GM12878 (cell line): ENCODE data around the gene LAMC3. TPM values are rescaled to one million over a fixed set of nuclear protein-coding genes. Genes with fewer than 3 reads are reported as not detected.

Source experiments
- ATAC-seq: fragments of 200-7000 bp; cut with Tn5 transposase; 3 replicates; pipeline ENCODE4 v1.9.1; 2020; ENCODE audit warnings: mild to moderate bottlenecking, moderate library complexity
- BruUV-seq: library from RNA; stranded (reverse); fragments of 400-500 nt; replicated peaks from 2 replicates; lab custom pipeline; 2021; lab: Mats Ljungman, UMichigan
- CTCF ChIA-PET: fragments of 300-600 bp; sonication (Branson Sonifier 250); formaldehyde crosslinking; extraction: SDS; loops from one replicate; lab custom pipeline; 2021; ENCODE audit warnings: inconsistent platforms; lab: Yijun Ruan, JAX
- POLR2A ChIA-PET: fragments of 350-600 bp; formaldehyde crosslinking; extraction: SDS; loops from one replicate; lab custom pipeline; 2021; ENCODE audit warnings: inconsistent platforms; lab: Charles Lee
- RAD21 ChIA-PET: fragments of 300-600 bp; sonication (Branson Sonifier 250); formaldehyde crosslinking; loops from one replicate; lab custom pipeline; 2023; ENCODE audit warnings: antibody characterized with exemption; ENCODE audit not compliant: unreplicated experiment; lab: Charles Lee
- SMC1A ChIA-PET: fragments of 300-600 bp; sonication (Branson Sonifier 250); formaldehyde crosslinking; loops from one replicate; lab custom pipeline; 2023; ENCODE audit not compliant: unreplicated experiment, uncharacterized antibody; lab: Charles Lee
- DNase-seq: peaks from one replicate; pipeline ENCODE4 v3.0.0-alpha.2; 2011; ENCODE audit warnings: low read depth, low spot score
- FAIRE-seq: peaks from 3 replicates; lab custom pipeline; 2011; peaks lifted over from hg19 to GRCh38; lab: Jason Lieb, UNC
- H2AFZ ChIP-seq: 2 replicates; pipeline ENCODE4 v1.6.0; 2011; ENCODE audit warnings: low read depth, low read length, control low read depth; ENCODE audit not compliant: control insufficient read depth
- H3K27ac ChIP-seq: 2 replicates; pipeline ENCODE4 v1.5.1; 2011; ENCODE audit warnings: control low read depth; ENCODE audit not compliant: control insufficient read depth, insufficient read depth
- H3K27me3 ChIP-seq, 2 experiments: replicated peaks in 1 of 2; 2 replicates each; pipeline versions ENCODE4 v1.6.0 to v1.6.1; 2011; ENCODE audit warnings: low read length in 1 of 2; ENCODE audit not compliant: control insufficient read depth in 2 of 2, insufficient read depth in 2 of 2
- H3K36me3 ChIP-seq, 2 experiments: 2 replicates each; pipeline ENCODE4 v1.5.1; 2011; ENCODE audit warnings: low read length in 1 of 2; ENCODE audit not compliant: control insufficient read depth in 2 of 2, insufficient read depth in 2 of 2
- H3K4me1 ChIP-seq: 2 replicates; pipeline ENCODE4 v1.6.1; 2011; ENCODE audit warnings: mild to moderate bottlenecking, low read length, moderate library complexity, mixed read lengths; ENCODE audit not compliant: control insufficient read depth, insufficient read depth
- H3K4me2 ChIP-seq: 2 replicates; pipeline ENCODE4 v1.6.0; 2011; ENCODE audit warnings: control low read depth; ENCODE audit not compliant: control insufficient read depth, insufficient read depth
- H3K4me3 ChIP-seq: fragments of 200-600 bp; sonication (generic); 2 replicates; pipeline ENCODE4 v1.5.1; 2016
- H3K79me2 ChIP-seq: 2 replicates; pipeline ENCODE4 v1.6.0; 2011; ENCODE audit warnings: low read length; ENCODE audit not compliant: control insufficient read depth, insufficient read depth
- H3K9ac ChIP-seq: 2 replicates; pipeline ENCODE4 v1.8.0; 2011; ENCODE audit warnings: low read length, control low read depth, mixed read lengths; ENCODE audit not compliant: control insufficient read depth, insufficient read depth
- H3K9me3 ChIP-seq: replicated peaks from 3 replicates; pipeline ENCODE4 v1.5.1; 2011; ENCODE audit warnings: mild to moderate bottlenecking, low read length; ENCODE audit not compliant: control insufficient read depth, insufficient read depth
- H4K20me1 ChIP-seq: 2 replicates; pipeline ENCODE4 v1.6.0; 2011; ENCODE audit not compliant: control insufficient read depth, insufficient read depth
- CREB1 ChIP-seq: IDR thresholded peaks from 2 replicates; pipeline ENCODE4 v1.6.1; 2012; ENCODE audit warnings: low read depth, mild to moderate bottlenecking, inconsistent platforms
- CUX1 ChIP-seq: IDR thresholded peaks from 2 replicates; pipeline ENCODE4 v1.6.1; 2012; ENCODE audit warnings: improper control_type of control experiment, low read depth, low read length; ENCODE audit not compliant: insufficient replicate concordance
- DPF2 ChIP-seq: fragments of 450-650 bp; IDR thresholded peaks from 2 replicates; pipeline ENCODE4 v1.6.1; 2017; ENCODE audit warnings: mild to moderate bottlenecking
- FOS ChIP-seq: IDR thresholded peaks from 3 replicates; pipeline ENCODE4 v1.6.1; 2011; ENCODE audit warnings: borderline replicate concordance; ENCODE audit not compliant: insufficient read length; ENCODE audit errors: extremely low read depth
- HDAC6 ChIP-seq: fragments of 200-600 bp; sonication (generic); IDR thresholded peaks from one replicate; pipeline ENCODE4 v1.8.0; 2017; ENCODE audit warnings: antibody characterized with exemption; ENCODE audit not compliant: unreplicated experiment
- KDM1A ChIP-seq: fragments of 200-600 bp; sonication (generic); IDR thresholded peaks from 2 replicates; pipeline ENCODE4 v1.6.1; 2016; ENCODE audit warnings: borderline replicate concordance
- NKRF ChIP-seq: fragments of 450-650 bp; conservative IDR thresholded peaks from 2 replicates; pipeline ENCODE4 v1.6.1; 2017; ENCODE audit warnings: mild to moderate bottlenecking, moderate library complexity
- TAF1 ChIP-seq: IDR thresholded peaks from 2 replicates; pipeline ENCODE4 v1.6.1; 2011; ENCODE audit warnings: mild to moderate bottlenecking, low read depth, low read length, borderline replicate concordance
- TCF12 ChIP-seq: IDR thresholded peaks from 2 replicates; pipeline ENCODE4 v1.6.1; 2011; ENCODE audit warnings: low read depth, mild to moderate bottlenecking, low read length
- WRNIP1 ChIP-seq: IDR thresholded peaks from 2 replicates; pipeline ENCODE4 v1.6.1; 2011; ENCODE audit warnings: low read depth, low read length, improper control_type of control experiment, borderline replicate concordance
- YY1 ChIP-seq: IDR thresholded peaks from 2 replicates; pipeline ENCODE4 v1.6.1; 2011; ENCODE audit warnings: low read depth, mild to moderate bottlenecking, low read length
- ZBTB11 ChIP-seq: fragments of 450-650 bp; formaldehyde crosslinking; IDR thresholded peaks from 2 replicates; pipeline ENCODE4 v1.5.0; 2022; ENCODE audit warnings: mild to moderate bottlenecking, missing genetic modification characterization
- WGBS: methylation state at CpG from one replicate; pipeline ENCODE4 v1.1.6; 2016; ENCODE audit warnings: low lambda C conversion rate; ENCODE audit not compliant: insufficient replicate concordance, insufficient coverage; ENCODE audit errors: missing lambda C conversion rate; 5-methylcytosine and 5-hydroxymethylcytosine counted together
- in situ Hi-C: fragments of 300-500 bp; cut with MboI; formaldehyde crosslinking; loops from 9 replicates; pipeline ENCODE4 v1.14.3; 2018; ENCODE audit warnings: mixed read lengths
- intact Hi-C: fragments of 100-400 bp; cut with micrococcal nuclease; formaldehyde crosslinking; loops from one replicate; pipeline ENCODE4 v1.14.2; 2022; ENCODE audit not compliant: unreplicated experiment
- polyA plus RNA-seq, 11 experiments: library from polyadenylated mRNA; depleted of rRNA in 4 of 11; unstranded in 6 of 11; stranded (reverse) in 5 of 11; fragments of >200 nt; fragmentation: Nextera tagmentation in 4 of 11; fragmentation: Illumina TruSeq in 1 of 11; extraction: Ambion mirVana in 4 of 11; extraction: Trizol in 1 of 11; gene quantifications; 1 replicate in 1 of 11; 2 replicates in 10 of 11; pipeline versions ENCODE4 v1.2.1 to v1.2.3, GENCODE V29; 2011 to 2016; ENCODE audit warnings: inconsistent platforms in 2 of 11, missing spikeins in 2 of 11, low read depth in 1 of 11
- total RNA-seq, 4 experiments: library from RNA; depleted of rRNA in 3 of 4; stranded (reverse); fragments of >200 nt in 3 of 4; fragmentation: Illumina TruSeq in 1 of 4; extraction: Trizol in 1 of 4; gene quantifications; 2 replicates each; pipeline versions ENCODE4 v1.2.1 to v1.2.3, GENCODE V29; 2013 to 2021

The LAMC3 gene
- total and polyA plus RNA-seq, 10 of the 15 experiments (the other 5 are each of a cell fraction or from before 2014, with no cell fraction given), result under 0.01 to 0.08 TPM; not detected in 8

DNA sequence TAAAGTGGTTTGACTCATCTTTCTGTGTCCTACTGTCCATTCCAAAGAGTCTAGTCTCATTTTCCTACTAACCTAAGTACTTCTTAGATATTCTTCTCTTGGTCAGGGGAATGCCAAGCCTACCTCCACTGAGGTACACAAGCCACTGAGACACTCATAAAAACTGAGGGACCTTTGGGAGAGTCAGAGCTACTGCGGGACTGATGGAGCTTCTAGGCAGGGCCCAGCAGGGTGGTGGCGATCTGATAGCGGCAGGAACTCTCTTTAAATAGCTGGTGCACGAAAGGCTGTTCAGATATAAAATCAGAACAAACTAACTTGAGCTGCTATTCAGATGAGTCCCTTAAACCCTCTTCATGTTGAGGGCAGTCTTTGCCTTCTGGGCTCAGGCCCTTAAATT is 131.1 kb downstream of the LAMC3 start:
- Histone ChIP-seq H3K4me3 (no peak overlapping the region), H3K36me3 (peaks cover 18 to 25% of the 10 kb centered on the region in 2 experiments), H4K20me1 (no peaks in the 10 kb centered on the region), H3K27me3 (no peaks in the 10 kb centered on the region), H3K79me2 (no peaks in the 10 kb centered on the region), H3K9me3 (no peaks in the 10 kb centered on the region), H3K9ac (no peak overlapping the region), H2AFZ (no peak overlapping the region), H3K4me1 (no peaks in the 10 kb centered on the region), H3K4me2 (no peak overlapping the region), H3K27ac (no peak overlapping the region)
- ATAC-seq (no peak), DNase-seq (no peak), FAIRE-seq (no peak)
- in situ Hi-C loops (no loop called here), intact Hi-C loops (no loop called here)
- CTCF ChIA-PET, result interaction anchor here (1.8 kb wide), 1 partner anchor 37 kb away, joined by 3 read pairs; no protein-coding TSS in a partner anchor
- SMC1A ChIA-PET, result no interaction called here
- BruUV-seq, result no TSS peak
- WGBS, result 96% methylated on average over 4 of the region's 4 CpGs
- TF ChIP-seq NKRF (no peak), CREB1 (no peak), ZBTB11 (CRISPR knock-in tag) (no peak), DPF2 (no peak), KDM1A (no peak), TAF1 (no peak), WRNIP1 (no peak), TCF12 (no peak), FOS (no peak), HDAC6 (no peak), YY1 (no peak), CUX1 (no peak)
- RAD21 ChIA-PET, result no interaction called here
- POLR2A ChIA-PET, result no interaction called here
